GM21447 (cell line): ENCODE data around the gene TEP1.
A peak's percentile ranks its signal among the peaks of the same experiment; 100 is the strongest.

Experiments used
- ATAC-seq: cut with Tn5 transposase; IDR thresholded peaks from one replicate; pipeline ENCODE4 v1.9.1; 2021; ENCODE audit not compliant: unreplicated experiment

Gene TEP1

DNA sequence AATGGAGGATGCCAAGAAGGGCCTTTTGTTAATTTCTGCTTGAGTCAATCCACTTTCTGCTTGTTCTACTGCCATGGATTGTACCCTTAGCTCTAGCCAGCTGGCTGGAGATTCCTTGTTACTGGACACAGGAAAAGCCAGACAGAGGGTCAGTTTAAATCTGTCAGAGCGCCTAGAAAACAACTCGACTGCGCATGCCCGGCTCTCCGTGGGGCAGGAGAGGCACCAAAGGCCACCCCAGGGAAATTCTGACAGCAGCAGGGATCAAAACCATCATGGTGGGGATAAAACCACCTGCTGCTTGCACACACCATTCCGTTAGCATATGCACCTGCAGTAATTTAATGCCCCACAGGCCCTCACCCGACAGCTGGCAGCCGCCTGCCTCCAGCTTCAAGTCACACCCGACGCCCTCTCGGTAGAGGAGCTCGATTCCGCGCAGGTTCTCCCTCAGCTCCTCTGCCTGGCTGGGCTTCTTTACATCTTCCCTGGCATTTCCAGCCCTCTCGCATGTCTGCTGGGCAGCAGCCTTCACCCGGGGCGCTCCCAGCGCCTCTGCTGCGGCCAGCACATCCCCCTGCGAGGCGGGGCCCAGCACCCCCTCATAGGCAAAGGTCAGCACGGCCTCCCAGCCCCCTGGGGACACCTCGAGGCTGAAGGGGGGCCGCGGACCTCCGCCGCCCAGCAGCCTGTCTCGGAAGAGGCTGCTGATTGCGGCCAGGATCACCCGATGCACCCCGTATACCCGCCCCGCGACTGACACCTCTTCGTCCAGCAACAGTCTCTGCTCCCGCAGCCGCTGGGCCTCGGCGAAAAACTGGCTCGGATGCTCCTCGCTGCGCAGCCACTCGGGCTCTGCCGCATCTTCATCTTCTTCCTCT lies 21.6 kb upstream of the TEP1 start:
- ATAC-seq = no peak

DNA sequence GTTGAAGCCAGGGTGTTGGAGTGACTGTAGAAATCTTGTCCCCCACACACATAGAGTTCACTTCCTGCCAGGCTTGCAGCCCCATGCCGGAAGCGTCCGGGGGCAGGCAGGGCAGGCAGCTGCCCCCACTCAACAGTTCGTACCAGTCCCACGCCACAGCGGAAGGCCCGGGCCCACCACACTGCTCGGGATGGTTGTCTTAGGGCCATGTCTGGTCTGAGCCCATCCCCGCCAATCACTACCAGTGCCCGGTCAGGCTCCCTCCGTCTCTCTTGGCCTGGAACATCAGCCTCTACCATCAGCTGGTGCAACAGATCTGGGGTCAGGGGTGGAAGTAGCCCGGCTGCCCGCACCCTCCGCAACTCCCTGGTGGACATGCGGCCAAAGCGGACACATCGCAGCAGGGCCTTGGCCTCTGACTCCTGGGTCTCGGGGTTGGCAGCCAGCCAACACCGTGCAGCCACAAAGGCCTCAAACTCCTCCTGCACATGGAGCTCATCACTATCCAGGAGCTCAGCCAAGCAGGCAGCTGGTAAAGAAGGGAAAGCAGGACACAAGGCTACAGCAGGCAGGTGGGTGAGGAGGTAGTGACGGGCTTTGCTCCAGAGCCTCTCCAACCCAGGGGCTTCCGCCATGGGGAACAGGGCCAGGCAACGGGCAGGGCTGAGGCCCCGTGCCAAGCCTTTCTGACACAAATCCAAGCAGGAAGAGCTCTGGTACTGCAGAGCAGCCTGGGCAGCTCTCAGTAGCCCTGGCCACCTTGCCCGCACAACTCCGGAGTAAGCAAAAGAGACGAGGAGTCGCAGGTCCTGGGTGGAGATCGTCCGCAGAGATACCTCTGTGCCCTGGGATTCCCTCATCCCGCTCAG lies 16.7 kb upstream of the TEP1 start:
- ATAC-seq = no peak

DNA sequence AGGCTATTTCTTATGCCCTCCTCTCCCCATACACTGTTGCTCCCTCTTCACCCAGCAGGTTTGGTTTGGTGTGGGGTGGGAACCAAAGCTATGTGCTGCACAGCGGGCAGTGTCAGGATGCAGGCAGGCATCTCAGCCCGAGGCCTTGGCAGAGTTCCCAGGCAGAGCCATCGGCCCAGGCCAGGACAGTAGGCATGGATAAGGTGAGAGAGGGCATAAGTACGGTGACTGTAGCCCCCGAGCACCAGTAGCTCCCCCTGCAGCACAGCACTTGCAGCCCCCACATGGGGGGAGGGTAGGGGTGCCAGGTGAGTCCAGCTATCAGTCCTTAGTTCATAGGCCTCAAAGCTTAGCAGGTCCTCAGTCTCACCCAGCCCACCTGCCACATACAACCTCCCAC lies 15.5 kb upstream of the TEP1 start:
- ATAC-seq = no peak

DNA sequence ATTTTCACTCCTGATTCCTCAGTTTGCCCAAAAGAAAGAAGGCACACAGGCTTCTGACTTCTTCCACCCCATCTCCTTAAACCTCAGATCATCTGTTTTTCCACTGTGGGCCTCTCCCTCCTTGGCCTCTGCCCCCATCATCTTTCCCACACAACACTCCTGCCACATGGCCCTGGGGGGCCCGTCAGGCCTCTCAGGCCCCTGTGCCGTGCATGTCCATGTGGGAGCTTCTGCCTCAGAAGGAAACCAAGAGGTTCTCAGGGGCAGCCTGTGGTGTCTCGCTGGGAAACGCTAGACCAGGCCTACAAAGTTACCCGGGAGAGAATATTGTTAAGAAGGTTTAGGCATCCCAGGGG lies 14.7 kb upstream of the TEP1 start:
- ATAC-seq = peak; percentile 36

DNA sequence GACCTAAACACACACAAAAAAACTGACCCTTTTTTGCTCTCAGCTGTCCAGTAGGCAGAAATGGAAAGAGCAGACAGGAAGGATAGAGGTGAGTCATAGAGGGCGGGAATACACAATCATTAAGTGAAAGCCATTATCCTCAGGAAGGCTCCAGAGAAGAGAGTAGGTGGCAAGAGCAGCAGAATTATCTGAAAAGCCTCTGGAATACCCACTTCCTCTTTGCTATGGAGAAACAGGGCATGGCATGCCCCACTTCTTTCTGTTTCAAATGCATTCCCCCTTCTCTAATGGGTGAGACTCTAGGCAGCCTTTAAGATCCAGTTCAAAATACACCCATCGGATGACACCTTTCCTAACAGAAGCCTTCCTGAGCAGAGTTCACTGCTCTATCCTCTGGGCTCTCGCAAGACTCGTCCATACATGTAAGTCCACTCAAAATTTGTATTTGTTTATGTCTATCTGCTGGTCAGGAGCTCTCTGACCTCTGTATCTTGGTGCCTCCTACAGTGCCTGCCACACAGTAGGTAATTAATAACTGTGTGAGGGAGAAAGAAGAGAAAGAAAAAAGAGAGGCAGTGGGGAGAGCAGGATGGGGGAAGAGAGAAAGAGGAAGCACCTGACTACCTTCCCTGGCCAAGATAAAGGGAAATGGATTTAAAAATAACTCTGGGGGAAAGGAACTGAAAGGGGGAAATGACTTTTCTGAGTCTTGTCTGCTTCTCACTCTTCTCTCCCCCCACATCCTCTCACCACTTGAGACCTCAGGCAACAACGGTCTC lies 14.1 kb upstream of the TEP1 start:
- peak; percentile 83 for ATAC-seq

DNA sequence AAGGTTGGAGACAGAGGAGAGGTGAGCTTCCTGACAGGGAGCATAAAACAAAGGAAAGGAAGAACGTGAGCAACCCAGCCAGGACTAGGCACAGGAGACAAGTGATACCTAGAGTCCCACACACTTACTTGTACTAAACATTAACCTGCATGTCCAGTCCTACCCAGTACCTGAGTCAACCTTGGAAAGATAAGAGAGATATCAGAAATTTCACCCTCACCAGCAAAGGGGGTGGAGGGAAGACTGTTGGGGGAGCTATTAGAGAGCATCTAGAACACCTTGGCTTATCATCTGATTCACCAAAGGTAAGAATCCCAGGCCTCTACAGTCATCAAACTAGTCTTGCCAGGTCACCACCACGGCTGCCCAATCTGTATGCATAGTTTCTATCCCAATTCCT lies 11.6 kb upstream of the TEP1 start:
- no peak for ATAC-seq

DNA sequence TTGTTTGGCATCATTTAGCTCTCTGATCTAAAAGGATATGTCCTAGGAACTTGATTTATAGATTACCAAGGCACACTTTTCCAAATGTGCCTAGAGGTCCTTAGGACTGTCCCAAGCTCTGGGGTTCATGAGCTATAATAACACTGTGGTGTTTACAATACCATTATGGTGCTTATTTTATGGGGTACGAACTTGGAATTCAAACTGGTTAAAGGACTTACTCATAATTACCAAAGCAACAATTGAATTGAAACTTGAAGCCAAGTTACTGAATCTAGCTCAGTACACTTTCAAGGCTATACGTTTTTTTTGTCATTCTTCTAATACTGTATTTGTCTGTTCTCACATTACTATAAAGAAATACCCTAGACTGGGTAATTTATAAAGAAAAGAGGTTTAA lies 9.6 kb upstream of the TEP1 start:
- no peak for ATAC-seq

DNA sequence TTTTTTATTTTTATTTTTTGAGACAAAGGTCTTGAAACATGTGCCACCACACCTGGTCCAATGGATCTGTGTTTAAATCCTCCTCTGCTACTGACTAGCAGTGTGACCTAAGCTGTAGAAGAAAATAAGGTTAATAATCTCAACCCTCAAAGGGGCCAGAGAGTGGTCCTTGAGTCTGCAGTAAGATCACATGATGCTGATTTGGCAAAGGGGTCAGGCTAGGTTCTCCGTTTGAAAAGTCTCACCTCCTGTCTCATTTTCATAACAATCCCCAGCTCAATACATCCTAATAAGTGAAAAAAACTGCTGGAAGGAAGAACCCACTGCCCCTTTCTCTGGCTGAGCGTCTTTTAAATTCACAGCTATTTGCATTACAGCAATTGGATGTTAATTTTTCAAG lies 8.0 kb upstream of the TEP1 start:
- no peak for ATAC-seq

DNA sequence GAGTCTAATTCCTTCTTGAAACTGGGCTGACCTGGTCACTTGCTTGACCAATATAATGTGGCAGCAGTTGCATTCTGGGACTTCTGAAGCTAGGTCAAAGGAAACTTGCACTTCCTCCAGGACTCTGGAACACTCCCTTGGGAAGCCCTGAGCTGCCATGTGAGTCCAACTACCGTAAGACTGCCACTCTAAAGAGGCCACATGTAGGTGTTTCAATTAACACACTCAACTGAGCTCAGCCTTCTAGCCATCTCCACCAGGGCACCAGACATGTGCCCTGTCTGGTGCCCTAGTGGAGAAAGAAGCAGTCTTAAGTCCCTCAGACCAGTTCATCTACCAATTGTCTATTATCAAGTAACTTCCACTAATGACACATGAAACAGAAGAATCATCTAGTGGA lies 6.1 kb upstream of the TEP1 start:
- ATAC-seq = no peak

DNA sequence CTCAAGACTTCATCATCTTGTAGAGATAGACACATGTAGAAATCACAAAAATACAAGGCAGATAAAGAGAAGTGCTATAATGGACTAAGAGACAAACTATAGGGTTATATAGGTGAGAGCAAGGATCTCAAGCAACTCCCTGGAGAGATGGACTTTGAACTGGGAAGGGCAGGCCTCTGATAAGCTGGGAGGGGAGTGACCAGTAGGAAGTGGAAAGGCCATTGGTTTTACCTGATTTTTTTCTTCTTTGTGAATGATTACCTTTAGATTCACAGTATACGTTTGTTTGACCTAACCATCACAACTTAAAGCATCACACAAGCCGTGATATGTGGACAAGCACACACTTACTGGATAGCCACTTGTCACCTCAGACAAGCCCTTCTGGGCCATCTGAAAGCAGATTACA lies 5.2 kb upstream of the TEP1 start:
- no peak for ATAC-seq

DNA sequence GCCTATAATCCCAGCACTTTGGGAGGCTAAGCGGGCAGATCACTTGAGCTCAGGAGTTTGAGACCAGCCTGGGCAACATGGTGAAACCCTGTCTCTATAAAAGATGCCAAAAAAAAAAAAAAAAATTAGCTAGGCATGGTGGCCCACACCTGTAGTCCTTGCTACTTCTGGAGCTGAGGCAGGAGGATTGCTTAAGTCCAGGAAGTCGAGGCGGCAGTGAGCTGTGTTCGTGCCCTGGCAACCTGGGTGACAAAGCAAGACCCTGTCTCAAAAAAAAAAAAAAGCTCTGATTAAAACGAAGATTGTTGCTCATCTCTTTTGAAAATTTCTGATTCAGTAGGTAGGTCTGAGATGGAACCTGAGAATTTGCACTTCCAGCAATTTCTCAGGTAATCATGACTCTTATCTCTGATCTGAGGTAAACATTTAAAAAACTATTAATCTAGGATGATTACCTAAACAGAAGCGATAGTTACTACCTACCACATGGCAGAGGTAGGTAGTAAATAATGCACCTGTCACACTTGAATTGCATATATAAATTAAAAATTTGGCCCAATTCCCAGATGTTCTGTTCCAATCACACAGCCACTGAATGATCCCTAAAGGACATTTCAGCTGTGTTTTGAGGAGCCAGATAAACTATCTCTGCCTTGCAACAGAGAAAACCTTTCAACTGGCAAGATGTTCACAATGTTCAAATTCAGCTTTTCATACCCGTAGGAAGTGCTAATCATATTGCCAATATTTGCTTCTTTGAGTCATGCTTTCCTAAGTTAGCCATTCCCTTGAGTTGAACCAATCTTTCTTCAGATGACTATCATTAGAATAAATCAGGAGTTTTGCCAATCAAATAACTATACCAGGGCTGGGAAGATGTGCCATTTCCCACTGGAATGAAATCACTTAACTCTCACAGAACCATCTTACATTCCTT lies 4.2 kb upstream of the TEP1 start:
- ATAC-seq = no peak

DNA sequence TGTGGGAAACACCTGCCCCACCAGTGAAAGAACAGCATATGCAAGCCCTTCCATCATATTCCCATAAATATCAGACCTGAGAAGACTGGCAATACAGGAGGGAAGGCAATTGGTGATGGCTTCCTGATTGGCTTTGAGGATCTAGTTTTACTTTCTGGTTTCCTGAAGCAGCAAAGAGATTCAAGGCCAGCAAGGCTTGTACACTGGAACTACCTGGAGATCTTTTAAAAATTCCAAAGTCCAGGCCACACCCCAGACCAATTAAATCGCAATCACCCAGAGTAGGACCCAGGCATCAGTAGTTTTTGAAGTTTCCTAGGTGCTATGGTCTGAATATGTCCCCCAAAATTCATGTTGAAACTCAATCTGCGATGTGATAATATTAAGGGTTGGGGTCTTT lies 2.9 kb upstream of the TEP1 start:
- no peak for ATAC-seq

DNA sequence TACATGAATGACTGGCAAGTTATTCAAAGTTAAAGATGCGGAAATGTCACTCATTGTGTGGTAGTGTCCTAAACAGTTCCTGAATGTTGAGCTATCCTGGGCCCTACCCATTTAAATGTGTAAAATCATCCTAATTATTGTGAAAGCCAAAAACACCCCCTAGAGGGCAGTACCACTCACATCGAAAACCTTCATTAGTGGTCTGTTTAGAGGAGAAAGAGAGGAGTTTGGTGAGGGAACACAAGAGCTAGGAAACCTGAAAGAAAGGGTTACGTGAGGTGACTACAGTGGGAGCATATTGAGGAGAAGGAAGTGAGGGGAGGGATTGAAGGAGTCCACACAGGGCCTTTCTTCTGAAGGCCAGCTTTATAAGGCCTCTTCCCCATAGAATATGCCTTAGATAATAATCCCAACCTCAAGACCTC lies 2.5 kb upstream of the TEP1 start:
- peak; percentile 41 for ATAC-seq

DNA sequence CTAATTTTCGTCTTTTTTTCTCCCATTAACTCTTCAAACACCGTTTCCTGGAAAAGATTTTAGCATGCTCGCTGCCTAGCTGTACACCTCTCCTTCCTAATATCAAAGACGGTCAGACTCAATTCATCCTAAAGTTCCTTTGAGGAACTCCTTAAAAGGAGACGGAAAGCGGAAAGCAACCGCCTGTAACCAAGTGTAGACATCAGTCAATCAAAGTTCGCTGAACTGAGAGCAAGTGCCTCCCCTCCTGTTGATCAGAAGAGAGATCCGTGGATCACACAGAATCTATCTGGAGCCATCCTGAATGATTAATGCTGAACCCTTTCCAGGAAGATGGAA lies 412 bp upstream of the TEP1 start:
- peak; percentile 39 for ATAC-seq

DNA sequence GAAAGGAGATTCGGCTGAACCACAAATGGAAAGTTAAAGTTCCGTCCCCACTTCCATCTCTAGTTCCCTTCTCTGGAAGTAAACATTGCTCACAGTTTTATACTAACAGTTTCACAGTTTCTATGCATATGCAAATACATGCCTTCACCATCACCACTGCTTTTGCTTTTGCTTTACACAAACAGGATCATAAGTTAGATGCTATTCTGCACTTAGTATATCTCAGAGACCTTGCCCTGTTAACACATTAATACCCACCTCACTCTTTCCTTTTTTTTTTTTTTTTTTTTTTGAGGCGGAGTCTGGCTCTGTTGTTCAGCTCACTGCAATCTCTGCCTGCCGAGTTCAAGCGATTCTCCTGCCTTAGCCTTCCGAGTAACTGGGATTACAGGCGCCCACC lies 890 bp downstream of the TEP1 start:
- ATAC-seq = peak; percentile 66

DNA sequence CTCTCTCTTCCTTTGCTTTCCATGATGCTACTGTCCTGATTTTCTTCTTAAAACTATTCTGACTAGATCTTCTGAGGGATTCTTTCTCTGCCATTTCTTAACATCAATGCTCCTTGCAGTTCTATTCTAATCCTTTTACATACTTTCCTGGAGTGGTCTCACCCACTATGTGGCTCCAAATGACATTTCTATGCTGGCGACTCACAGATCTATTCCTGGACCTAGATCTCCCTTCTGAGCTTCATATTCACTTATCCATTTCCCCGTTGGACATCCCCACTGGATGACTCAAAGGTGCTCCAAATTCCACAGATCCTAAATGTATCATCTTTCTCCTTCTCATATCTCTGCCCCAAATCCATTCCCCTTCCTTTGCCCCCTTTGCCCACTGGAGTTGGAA lies 4.1 kb downstream of the TEP1 start:
- no peak for ATAC-seq

DNA sequence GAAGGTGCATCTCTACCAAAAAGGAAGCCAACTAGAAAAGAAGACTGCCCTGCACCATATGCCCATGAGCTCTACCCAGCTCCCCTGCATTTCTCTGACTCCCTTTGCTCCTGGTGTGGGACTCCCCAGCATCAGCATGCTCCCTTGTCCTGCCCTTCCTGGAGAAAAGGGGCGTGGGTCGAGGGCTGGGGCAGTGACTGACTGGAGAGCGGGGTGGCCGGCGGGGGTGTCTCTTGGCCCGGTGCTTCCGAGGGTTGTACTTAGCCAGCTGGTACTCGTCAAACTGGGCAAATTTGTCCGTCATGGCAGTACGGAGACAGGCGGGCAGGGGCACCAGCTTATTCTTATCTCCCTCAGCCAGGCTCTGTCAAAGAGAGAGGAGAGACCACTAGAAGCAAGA lies 9.8 kb downstream of the TEP1 start:
- ATAC-seq = no peak

DNA sequence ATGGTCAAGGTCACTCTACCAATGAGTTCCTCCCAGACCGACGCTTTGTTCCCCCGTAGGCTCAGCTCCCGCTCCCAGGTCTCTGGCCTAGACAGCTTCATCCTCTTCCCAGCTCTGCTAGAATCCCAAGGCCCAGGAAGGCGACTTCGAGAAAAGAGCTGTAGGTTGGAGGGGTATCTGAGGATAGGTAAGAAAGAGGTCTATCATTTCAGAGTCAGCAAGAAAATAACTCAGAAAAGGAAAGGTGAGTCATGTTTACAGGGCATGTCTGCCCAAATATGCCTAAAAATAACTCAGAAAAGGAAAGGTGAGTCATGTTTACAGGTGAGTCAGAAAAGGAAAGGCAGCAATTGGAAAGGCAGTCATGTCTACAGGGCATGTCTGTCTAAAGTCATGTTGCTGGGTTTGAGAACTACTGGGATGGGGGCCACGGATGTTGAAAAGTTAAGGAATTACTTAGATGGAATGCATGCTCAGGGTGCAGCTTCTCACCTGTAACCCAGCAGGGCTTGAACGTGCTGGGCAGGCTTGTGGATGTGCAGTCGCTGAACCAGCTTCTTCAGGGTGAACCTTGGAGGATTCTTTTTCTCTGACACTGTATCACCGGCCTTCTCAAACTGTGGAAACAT lies 12.2 kb downstream of the TEP1 start:
- no peak for ATAC-seq

DNA sequence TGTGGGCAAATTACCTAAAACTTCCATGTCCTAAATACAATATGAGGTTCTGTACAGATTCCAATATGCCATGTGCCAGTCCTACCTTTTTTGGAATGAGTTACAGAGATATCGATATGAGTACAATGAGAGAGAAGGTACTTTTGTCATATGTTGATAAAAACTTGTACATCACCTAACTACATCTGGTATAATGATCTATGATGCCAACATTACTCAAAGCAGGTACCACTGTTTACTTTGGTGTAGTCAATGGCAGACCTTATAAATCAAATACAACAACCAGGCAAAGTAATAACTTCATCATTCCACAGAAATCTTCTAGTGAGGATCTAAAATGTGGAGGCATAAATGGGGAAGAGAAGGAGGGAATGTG lies 12.7 kb downstream of the TEP1 start:
- no peak for ATAC-seq

DNA sequence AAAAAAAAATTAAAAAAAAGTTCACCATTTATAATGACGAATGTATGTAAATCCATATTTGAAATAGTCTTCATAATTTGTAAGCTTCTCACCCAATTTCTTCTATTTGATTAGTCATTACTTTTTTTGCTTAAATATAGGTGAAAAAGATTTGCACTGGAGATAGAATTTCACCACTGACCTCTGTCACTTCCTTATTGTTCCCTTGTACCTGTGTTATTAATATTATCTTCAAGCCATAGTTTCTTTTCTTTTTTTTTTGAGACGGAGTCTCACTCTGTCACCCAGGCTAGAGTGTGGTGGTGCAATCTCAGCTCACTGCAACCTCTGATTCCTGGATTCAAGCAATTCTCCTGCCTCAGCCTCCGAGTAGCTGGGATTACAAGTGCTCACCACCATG lies 15.8 kb downstream of the TEP1 start:
- no peak for ATAC-seq
